DOHH2 (cell line): ENCODE data around the gene WDR31.
"Not testable (repeated sequence)": the region's sequence is repeated elsewhere in the genome, so short reads cannot be mapped to it uniquely, and the experiment has no call there.

Experiments
- H3F3A ChIP-seq: fragments of 200-600 bp; sonication (generic), shearing (Covaris generic); 2 replicates; pipeline ENCODE4 v1.6.0; 2016; ENCODE audit warnings: antibody characterized with exemption, mild to moderate bottlenecking; ENCODE audit not compliant: control insufficient read depth, insufficient read depth
- H3K27ac ChIP-seq: fragments of 200-600 bp; sonication (generic); 2 replicates; pipeline ENCODE4 v1.5.1; 2014; ENCODE audit warnings: low read depth, mild to moderate bottlenecking, low read length, moderate library complexity
- H3K27me3 ChIP-seq: fragments of 200-600 bp; sonication (generic); 2 replicates; pipeline ENCODE4 v1.6.1; 2014; ENCODE audit warnings: mild to moderate bottlenecking, low read length, mixed read lengths; ENCODE audit not compliant: control insufficient read depth
- H3K36me3 ChIP-seq: fragments of 200-600 bp; sonication (generic); 2 replicates; pipeline ENCODE4 v1.6.1; 2014; ENCODE audit warnings: mild to moderate bottlenecking, low read length, moderate library complexity, mixed read lengths; ENCODE audit not compliant: control insufficient read depth
- H3K4me1 ChIP-seq: fragments of 200-600 bp; sonication (generic); 2 replicates; pipeline ENCODE4 v1.6.1; 2014; ENCODE audit warnings: mild to moderate bottlenecking, low read length, mixed read lengths; ENCODE audit not compliant: control insufficient read depth
- H3K4me2 ChIP-seq: fragments of 200-600 bp; sonication (generic); 2 replicates; pipeline ENCODE4 v1.6.0; 2014; ENCODE audit warnings: mild to moderate bottlenecking, low read length, moderate library complexity
- H3K4me3 ChIP-seq: fragments of 200-600 bp; sonication (generic); 2 replicates; pipeline ENCODE4 v1.5.1; 2014; ENCODE audit warnings: mild to moderate bottlenecking, low read length, mixed read lengths
- H3K79me2 ChIP-seq: fragments of 200-600 bp; sonication (generic); 2 replicates; pipeline ENCODE4 v1.6.1; 2014; ENCODE audit warnings: mild to moderate bottlenecking, low read length, mixed read lengths; ENCODE audit not compliant: control insufficient read depth
- H3K9me2 ChIP-seq: fragments of 200-600 bp; sonication (generic); replicated peaks from 2 replicates; pipeline ENCODE4 v1.6.1; 2014; ENCODE audit warnings: mild to moderate bottlenecking, low read length, mixed read lengths; ENCODE audit not compliant: control insufficient read depth
- H3K9me3 ChIP-seq: fragments of 200-600 bp; sonication (generic); 2 replicates; pipeline ENCODE4 v1.6.1; 2014; ENCODE audit warnings: antibody characterized with exemption, low read length, mixed read lengths; ENCODE audit not compliant: control insufficient read depth, insufficient read depth
- H4K20me1 ChIP-seq: fragments of 200-600 bp; sonication (generic); 2 replicates; pipeline ENCODE4 v1.6.0; 2014; ENCODE audit warnings: low read depth, mild to moderate bottlenecking, antibody characterized with exemption, low read length, moderate library complexity; ENCODE audit not compliant: control insufficient read depth, insufficient read depth
- CTCF ChIP-seq: fragments of 200-600 bp; sonication (generic); IDR thresholded peaks from one replicate; pipeline ENCODE4 v1.5.1; 2014; ENCODE audit warnings: antibody characterized with exemption, mild to moderate bottlenecking, low read depth, low read length; ENCODE audit not compliant: poor library complexity, severe bottlenecking
- EZH2phosphoT487 ChIP-seq: fragments of 200-600 bp; sonication (generic); IDR thresholded peaks from 2 replicates; pipeline ENCODE4 v1.6.1; 2017; ENCODE audit warnings: borderline replicate concordance, mild to moderate bottlenecking, antibody characterized with exemption, low read length, moderate library complexity, mixed read lengths

The WDR31 gene

GRCh38 chr9:113387560-113388230, 47.6 kb upstream of the WDR31 start:
- H3K4me2 ChIP-seq = no peak overlapping the region
- H3K27me3 ChIP-seq = no peaks in the 10 kb centered on the region
- H3K4me3 ChIP-seq = no peak overlapping the region
- H3K9me2 ChIP-seq = no peaks in the 10 kb centered on the region
- no peak overlapping the region for H3K27ac ChIP-seq
- H3K9me3 ChIP-seq = no peaks in the 10 kb centered on the region
- H3K36me3 ChIP-seq = peaks cover 5% of the 10 kb centered on the region; the same call in 1 of the 2 replicates
- TF ChIP-seq EZH2phosphoT487 (no peak), CTCF (no peak)
- no peaks in the 10 kb centered on the region for H3K79me2 ChIP-seq
- no peaks in the 10 kb centered on the region for H3K4me1 ChIP-seq
- no peaks in the 10 kb centered on the region for H4K20me1 ChIP-seq
- no peaks in the 10 kb centered on the region for H3F3A ChIP-seq

GRCh38 chr9:113386571-113387393, 46.7 kb upstream of the WDR31 start:
- Histone ChIP-seq H3K4me1 (no peaks in the 10 kb centered on the region), H3K4me3 (no peak overlapping the region), H3K27ac (no peak overlapping the region), H3K9me3 (no peaks in the 10 kb centered on the region), H4K20me1 (no peaks in the 10 kb centered on the region), H3F3A (no peaks in the 10 kb centered on the region), H3K4me2 (no peak overlapping the region), H3K9me2 (no peaks in the 10 kb centered on the region), H3K36me3 (peaks cover 5% of the 10 kb centered on the region; the same call in 1 of the 2 replicates), H3K79me2 (no peaks in the 10 kb centered on the region), H3K27me3 (no peaks in the 10 kb centered on the region)
- no peak for TF ChIP-seq CTCF
- no peak for TF ChIP-seq EZH2phosphoT487

GRCh38 chr9:113381909-113382411, 41.9 kb upstream of the WDR31 start:
- Histone ChIP-seq H3K27me3 (no peaks in the 10 kb centered on the region), H3K4me1 (peaks cover 12% of the 10 kb centered on the region), H3K79me2 (no peaks in the 10 kb centered on the region), H3K36me3 (no peaks in the 10 kb centered on the region), H3K4me3 (no peak overlapping the region), H3K9me3 (no peaks in the 10 kb centered on the region), H3K9me2 (no peaks in the 10 kb centered on the region), H4K20me1 (no peaks in the 10 kb centered on the region), H3F3A (no peaks in the 10 kb centered on the region), H3K27ac (no peak overlapping the region), H3K4me2 (no peak overlapping the region)
- TF ChIP-seq EZH2phosphoT487 = no peak

GRCh38 chr9:113381441-113381840, 41.4 kb upstream of the WDR31 start:
- not testable (repeated sequence) for H4K20me1 ChIP-seq, H3F3A ChIP-seq, H3K9me2 ChIP-seq, H3K4me3 ChIP-seq, H3K27me3 ChIP-seq, H3K79me2 ChIP-seq, H3K27ac ChIP-seq, H3K9me3 ChIP-seq, H3K36me3 ChIP-seq, H3K4me2 ChIP-seq
- peaks cover 12% of the 10 kb centered on the region for H3K4me1 ChIP-seq
